HCT116 (cell line): ENCODE measurements around the gene ATP5F1D. TPM values are rescaled to one million over a fixed set of nuclear protein-coding genes. Genes with fewer than 3 reads are reported as not detected.

ENCODE experiments used
- ATAC-seq: fragments of 200-7000 bp; cut with Tn5 transposase; 2 replicates; pipeline ENCODE4 v1.9.1; 2020; ENCODE audit warnings: mild to moderate bottlenecking, moderate library complexity
- BruUV-seq: library from RNA; stranded (reverse); fragments of 400-500 nt; replicated peaks from 2 replicates; lab custom pipeline; 2021; lab: Mats Ljungman, UMichigan
- CTCF ChIA-PET: fragments of 300-600 bp; sonication (Branson Sonifier 250); formaldehyde crosslinking; loops from one replicate; lab custom pipeline; 2021; ENCODE audit warnings: antibody characterized with exemption; lab: Charles Lee
- POLR2A ChIA-PET: fragments of 300-600, 350-600 bp; sonication (Branson Sonifier 250); formaldehyde crosslinking; loops from one replicate; lab custom pipeline; 2021; ENCODE audit warnings: antibody characterized with exemption; lab: Charles Lee
- RAD21 ChIA-PET, 2 experiments: fragments of 300-600 bp; sonication (Branson Sonifier 250); formaldehyde crosslinking; loops; one replicate each; lab custom pipeline; 2023; ENCODE audit warnings: low total read pairs in 2 of 2; ENCODE audit not compliant: uncharacterized antibody in 2 of 2, unreplicated experiment in 2 of 2, low non-redundant PET in 1 of 2; lab: Charles Lee
- DNase-seq: peaks from one replicate; pipeline ENCODE4 v3.0.0-alpha.2; 2010; ENCODE audit warnings: low read depth, low spot score
- H2AFZ ChIP-seq: fragments of 200-600 bp; shearing (Covaris generic), sonication (generic); 2 replicates; pipeline ENCODE4 v1.6.1; 2017; ENCODE audit warnings: low read depth, mixed run types, mixed read lengths, antibody characterized with exemption, low read length; ENCODE audit not compliant: poor library complexity, severe bottlenecking
- H3K27ac ChIP-seq: 2 replicates; pipeline ENCODE4 v1.5.1; 2012; ENCODE audit warnings: low read depth, low read length
- H3K27me3 ChIP-seq: fragments of 200-600 bp; sonication (generic); 2 replicates; pipeline ENCODE4 v1.6.1; 2016; ENCODE audit warnings: mixed run types, low read length, mixed read lengths; ENCODE audit not compliant: insufficient read depth
- H3K36me3 ChIP-seq, 2 experiments: fragments of 200-500 bp in 1 of 2; fragments of 200-600 bp in 1 of 2; sonication (Bioruptor generic) in 1 of 2; sonication (generic) in 1 of 2; 2 replicates each; pipeline versions ENCODE4 v1.5.1 to v1.6.1; 2014 to 2016; ENCODE audit warnings: low read length in 2 of 2, inconsistent platforms in 1 of 2, mixed read lengths in 1 of 2, mixed run types in 1 of 2; ENCODE audit not compliant: insufficient read depth in 2 of 2, control insufficient read depth in 1 of 2
- H3K4me1 ChIP-seq, 2 experiments: fragments of 200-600 bp in 1 of 2; sonication (generic) in 1 of 2; 2 replicates each; pipeline versions ENCODE4 v1.5.1 to v1.6.1; 2012 to 2017; ENCODE audit warnings: low read length in 2 of 2, inconsistent platforms in 1 of 2, mild to moderate bottlenecking in 1 of 2, mixed read lengths in 1 of 2, mixed run types in 1 of 2, moderate library complexity in 1 of 2; ENCODE audit not compliant: insufficient read depth in 2 of 2, control insufficient read depth in 1 of 2
- H3K4me2 ChIP-seq: fragments of 200-600 bp; sonication (generic); 2 replicates; pipeline ENCODE4 v1.6.1; 2017; ENCODE audit warnings: mixed run types, low read length, mixed read lengths
- H3K4me3 ChIP-seq, 2 experiments: fragments of 200-600 bp in 1 of 2; sonication (generic) in 1 of 2; replicated peaks in 1 of 2; 2 replicates each; pipeline ENCODE4 v1.5.1; 2011 to 2016; ENCODE audit warnings: low read length in 2 of 2, control low read depth in 1 of 2, low read depth in 1 of 2, mild to moderate bottlenecking in 1 of 2, mixed read lengths in 1 of 2, mixed run types in 1 of 2
- H3K79me2 ChIP-seq: fragments of 200-600 bp; sonication (generic); 2 replicates; pipeline ENCODE4 v1.6.1; 2017; ENCODE audit warnings: mild to moderate bottlenecking, mixed run types, low read length, moderate library complexity, mixed read lengths; ENCODE audit not compliant: insufficient read depth
- H3K9ac ChIP-seq: fragments of 200-600 bp; sonication (generic); 2 replicates; pipeline ENCODE4 v1.6.1; 2016; ENCODE audit warnings: low read length, mixed read lengths
- H3K9me2 ChIP-seq: fragments of 200-600 bp; sonication (generic), shearing (Covaris generic); 2 replicates; pipeline ENCODE4 v1.6.1; 2017; ENCODE audit warnings: mixed run types, mild to moderate bottlenecking, moderate library complexity; ENCODE audit not compliant: insufficient read depth
- H3K9me3 ChIP-seq, 2 experiments: fragments of 200-500 bp in 1 of 2; fragments of 200-600 bp in 1 of 2; sonication (Bioruptor generic) in 1 of 2; sonication (generic) in 1 of 2; 2 replicates each; pipeline ENCODE4 v1.6.1; 2014 to 2017; ENCODE audit warnings: low read length in 2 of 2, mixed read lengths in 2 of 2, inconsistent platforms in 1 of 2, low read depth in 1 of 2, mild to moderate bottlenecking in 1 of 2, mixed run types in 1 of 2, moderate library complexity in 1 of 2; ENCODE audit not compliant: control insufficient read depth in 1 of 2, insufficient read depth in 1 of 2
- H4K20me1 ChIP-seq: fragments of 200-600 bp; sonication (generic), shearing (Covaris generic); 2 replicates; pipeline ENCODE4 v1.6.1; 2017; ENCODE audit warnings: mixed run types, mild to moderate bottlenecking, moderate library complexity; ENCODE audit not compliant: insufficient read depth
- ATF3 ChIP-seq: IDR thresholded peaks from 2 replicates; pipeline ENCODE4 v1.6.1; 2012
- CBX3 ChIP-seq: IDR thresholded peaks from 2 replicates; pipeline ENCODE4 v1.6.1; 2012; ENCODE audit warnings: low read depth
- CEBPB ChIP-seq: IDR thresholded peaks from 2 replicates; pipeline ENCODE4 v1.6.1; 2012; ENCODE audit warnings: low read depth
- EGR1 ChIP-seq: IDR thresholded peaks from 2 replicates; pipeline ENCODE4 v1.6.1; 2012; ENCODE audit warnings: low read depth
- ELF1 ChIP-seq: IDR thresholded peaks from 2 replicates; pipeline ENCODE4 v1.6.1; 2012; ENCODE audit warnings: low read depth, borderline replicate concordance
- EZH2phosphoT487 ChIP-seq: fragments of 200-600 bp; IDR thresholded peaks from 2 replicates; pipeline ENCODE4 v1.6.1; 2018; ENCODE audit warnings: antibody characterized with exemption, borderline replicate concordance
- MAX ChIP-seq: IDR thresholded peaks from 2 replicates; pipeline ENCODE4 v1.6.1; 2012
- POLR2A ChIP-seq: IDR thresholded peaks from 2 replicates; pipeline ENCODE4 v1.7.0; 2011; ENCODE audit warnings: borderline replicate concordance; ENCODE audit not compliant: insufficient read depth, insufficient read length; ENCODE audit errors: extremely low read depth
- POLR2AphosphoS5 ChIP-seq: IDR thresholded peaks from 2 replicates; pipeline ENCODE4 v1.6.1; 2011; ENCODE audit warnings: mild to moderate bottlenecking, low read depth, low read length, moderate library complexity
- RAD21 ChIP-seq: IDR thresholded peaks from 2 replicates; pipeline ENCODE4 v1.6.1; 2012; ENCODE audit warnings: low read depth, mild to moderate bottlenecking
- SIN3A ChIP-seq: IDR thresholded peaks from 2 replicates; pipeline ENCODE4 v1.6.1; 2012; ENCODE audit warnings: low read depth
- SRF ChIP-seq: IDR thresholded peaks from 2 replicates; pipeline ENCODE4 v1.6.1; 2012; ENCODE audit warnings: low read depth
- TCF7L2 ChIP-seq: IDR thresholded peaks from 2 replicates; pipeline ENCODE4 v1.7.0; 2011; ENCODE audit warnings: borderline replicate concordance, inconsistent platforms; ENCODE audit not compliant: insufficient read depth, insufficient read length; ENCODE audit errors: extremely low read depth
- YY1 ChIP-seq: IDR thresholded peaks from 2 replicates; pipeline ENCODE4 v1.6.1; 2011; ENCODE audit warnings: low read length, low read depth, moderate library complexity, mild to moderate bottlenecking; ENCODE audit not compliant: insufficient replicate concordance; ENCODE audit errors: extremely low read depth
- ZBTB33 ChIP-seq: IDR thresholded peaks from 2 replicates; pipeline ENCODE4 v1.6.1; 2011; ENCODE audit warnings: mild to moderate bottlenecking, low read length, moderate library complexity; ENCODE audit not compliant: insufficient replicate concordance; ENCODE audit errors: extremely low read depth
- ZFX ChIP-seq: fragments of 450-650 bp; IDR thresholded peaks from 2 replicates; pipeline ENCODE4 v1.6.1; 2017
- intact Hi-C: fragments of 100-400 bp; cut with micrococcal nuclease; formaldehyde crosslinking; loops from 2 replicates; pipeline ENCODE4 v1.10.0; 2022
- total RNA-seq: library from RNA; stranded (reverse); gene quantifications from one replicate; pipeline ENCODE4 v1.2.1, GENCODE V29; 2021; ENCODE audit not compliant: unreplicated experiment

ATP5F1D gene
- total RNA-seq, 1 experiment from 2014 or later = 428 TPM

- TF ChIP-seq ELF1 = no peak
- TF ChIP-seq SIN3A = no peak
- no peak for TF ChIP-seq ATF3
- no peak for TF ChIP-seq EZH2phosphoT487
- no peak for TF ChIP-seq ZBTB33
- TF ChIP-seq SRF = no peak
- no peak for TF ChIP-seq YY1
- TF ChIP-seq MAX = no peak
- no peak for TF ChIP-seq POLR2A
- no peak for TF ChIP-seq POLR2AphosphoS5
Observed at GRCh38 chr19:1277061-1277460, 35.5 kb downstream of the ATP5F1D start (continued).

GRCh38 chr19:1278074-1278473 lies 36.5 kb downstream of the ATP5F1D start:
- Histone ChIP-seq H3K27ac (no peak overlapping the region), H3K4me3 (no peak overlapping the region), H4K20me1 (no peaks in the 10 kb centered on the region), H2AFZ (no peak overlapping the region), H3K9me3 (no peaks in the 10 kb centered on the region), H3K79me2 (peaks cover 36% of the 10 kb centered on the region), H3K9me2 (no peaks in the 10 kb centered on the region), H3K9ac (no peak overlapping the region), H3K27me3 (no peaks in the 10 kb centered on the region), H3K36me3 (peaks cover 8 to 17% of the 10 kb centered on the region in 2 experiments; a peak in 3 of 4 replicates), H3K4me1 (peaks cover 17 to 40% of the 10 kb centered on the region in 2 experiments), H3K4me2 (no peak overlapping the region)
- DNase-seq (no peak), ATAC-seq (no peak)
- ChIA-PET POLR2A (interaction anchor here (0.6 kb wide), 1 partner anchor 137 kb away, joined by 3 read pairs; no protein-coding TSS in a partner anchor), CTCF (no interaction called here), RAD21 (no interaction called here)
- no TSS peak for BruUV-seq
- intact Hi-C loops = loop anchor here (10.0 kb wide), 1 partner anchor 127 kb away; the partner anchor contains the start of genes DAZAP1 and GAMT
- TF ChIP-seq ELF1 (no peak), EZH2phosphoT487 (no peak), RAD21 (no peak), ZFX (no peak), CBX3 (no peak), CEBPB (no peak), EGR1 (no peak), ATF3 (no peak), TCF7L2 (no peak), POLR2A (no peak), ZBTB33 (no peak)
